MG63 (cell line): ENCODE measurements around the gene CNOT1. TPM values are rescaled to one million over a fixed set of nuclear protein-coding genes. Genes with fewer than 3 reads are reported as not detected.

ENCODE experiments used
- DNase-seq: peaks from one replicate; pipeline ENCODE4 v3.0.0-alpha.2; 2020
- H3K27me3 ChIP-seq: fragments of 250-450 bp; sonication (Bioruptor Pico); 2 replicates; pipeline ENCODE4 v1.5.1; 2020; ENCODE audit warnings: mild to moderate bottlenecking, moderate library complexity
- H3K36me3 ChIP-seq: fragments of 250-450 bp; sonication (Bioruptor Pico); 2 replicates; pipeline ENCODE4 v1.5.1; 2020; ENCODE audit warnings: mild to moderate bottlenecking, moderate library complexity
- H3K4me3 ChIP-seq: fragments of 250-450 bp; sonication (Bioruptor Pico); 2 replicates; pipeline ENCODE4 v1.5.1; 2020; ENCODE audit warnings: mild to moderate bottlenecking, moderate library complexity
- H3K9me3 ChIP-seq: fragments of 250-450 bp; sonication (Bioruptor Pico); 2 replicates; pipeline ENCODE4 v1.5.1; 2020; ENCODE audit warnings: mild to moderate bottlenecking, moderate library complexity
- total RNA-seq: library from RNA; depleted of rRNA; stranded (reverse); fragments of >200 nt; shearing (Covaris generic); gene quantifications from 2 replicates; pipeline ENCODE4 v1.2.3, GENCODE V29; 2014; ENCODE audit warnings: low replicate concordance

Gene CNOT1
- total RNA-seq, 1 experiment from 2014 or later = 232 TPM

DNA sequence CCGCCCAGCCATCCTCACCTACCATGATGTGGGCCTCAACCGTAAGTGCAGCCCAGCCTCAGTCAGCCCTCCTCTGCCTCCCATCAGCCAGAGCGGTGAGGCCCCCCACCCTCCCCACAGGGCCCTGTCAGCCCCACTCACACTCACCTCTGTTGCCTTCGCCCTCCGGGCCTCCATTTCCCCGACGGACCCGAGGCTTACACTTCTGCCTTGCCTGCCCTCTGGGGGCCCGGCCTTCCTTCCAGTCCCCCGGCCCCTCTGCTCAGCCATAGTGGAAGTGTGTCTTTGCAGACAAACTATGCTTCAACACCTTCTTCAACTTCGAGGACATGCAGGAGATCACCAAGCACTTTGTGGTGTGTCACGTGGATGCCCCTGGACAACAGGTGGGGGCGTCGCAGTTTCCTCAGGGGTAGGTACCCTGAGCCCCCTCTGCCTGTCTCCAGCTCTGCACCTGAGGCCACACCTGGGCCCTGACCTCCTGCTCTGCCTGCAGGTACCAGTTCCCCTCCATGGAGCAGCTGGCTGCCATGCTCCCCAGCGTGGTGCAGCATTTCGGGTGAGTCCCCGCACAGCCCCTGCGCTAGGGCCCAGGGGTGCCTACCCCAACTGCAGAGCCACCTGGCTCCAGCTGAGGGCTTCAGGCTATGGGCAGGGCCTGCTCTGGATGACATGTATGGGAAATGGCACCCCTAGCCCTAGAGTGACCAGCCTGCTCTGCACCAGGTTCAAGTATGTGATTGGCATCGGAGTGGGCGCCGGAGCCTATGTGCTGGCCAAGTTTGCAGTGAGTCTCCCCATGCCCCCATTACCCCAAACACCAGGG, 125.5 kb downstream of the CNOT1 start:
- H3K9me3 ChIP-seq = no peaks in the 10 kb centered on the region
- no peaks in the 10 kb centered on the region for H3K36me3 ChIP-seq
- H3K4me3 ChIP-seq = no peak overlapping the region
- DNase-seq = no peak
- no peaks in the 10 kb centered on the region for H3K27me3 ChIP-seq

GRCh38 chr16:58503166-58503862, 126.3 kb downstream of the CNOT1 start:
- no peaks in the 10 kb centered on the region for H3K27me3 ChIP-seq
- no peaks in the 10 kb centered on the region for H3K36me3 ChIP-seq
- DNase-seq = no peak
- no peaks in the 10 kb centered on the region for H3K9me3 ChIP-seq
- H3K4me3 ChIP-seq = no peak overlapping the region

- no peak overlapping the region for H3K4me3 ChIP-seq
- DNase-seq = no peak
- no peaks in the 10 kb centered on the region for H3K36me3 ChIP-seq
- no peaks in the 10 kb centered on the region for H3K9me3 ChIP-seq
- H3K27me3 ChIP-seq = no peaks in the 10 kb centered on the region
These were observed 127.3 kb downstream of the CNOT1 start for GRCh38 chr16:58502217-58502921.

DNA sequence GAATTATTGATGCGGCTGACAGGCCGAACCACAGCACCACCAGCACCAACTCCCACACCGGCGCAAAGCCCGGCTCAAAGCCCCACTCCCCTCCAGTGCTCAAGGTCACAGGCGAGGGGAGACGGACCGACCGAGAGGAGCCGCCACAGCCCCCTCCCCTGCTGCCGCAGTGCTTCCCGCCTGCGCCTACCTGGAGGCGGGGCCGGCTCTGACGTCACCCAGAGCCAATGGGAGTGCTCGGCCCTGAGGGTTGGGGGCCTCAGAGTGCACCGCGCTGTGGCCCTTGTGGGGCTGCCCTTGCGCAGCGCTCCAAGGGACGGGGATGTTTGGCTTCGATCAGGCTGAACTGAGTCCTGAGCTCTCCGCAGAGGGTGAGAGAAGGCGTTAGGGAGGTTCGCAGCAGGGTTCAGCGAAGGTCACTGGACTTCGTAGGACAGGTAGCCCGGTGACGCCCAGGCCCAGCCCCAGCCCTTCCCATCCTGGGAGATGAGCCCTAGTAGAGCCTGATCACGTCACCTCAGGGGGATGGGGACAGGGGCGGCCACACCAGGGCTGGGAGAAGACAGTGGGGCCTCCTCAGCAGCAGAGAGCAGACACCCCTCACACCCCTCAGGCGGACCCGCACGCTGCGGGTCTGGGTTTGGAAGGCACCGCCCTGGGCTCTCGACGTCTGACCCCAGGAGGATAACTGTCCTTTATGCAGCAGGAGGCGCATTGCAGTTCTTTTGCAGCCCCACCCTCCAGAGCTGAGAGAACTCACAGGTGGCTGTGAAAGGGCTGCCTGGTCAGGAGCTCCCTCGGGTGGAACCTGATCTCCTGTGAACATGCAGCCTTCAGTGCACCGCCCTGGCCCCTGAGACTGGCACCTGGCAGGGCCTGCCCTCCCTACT, 128.1 kb downstream of the CNOT1 start:
- DNase-seq = no peak
- Histone ChIP-seq H3K27me3 (no peaks in the 10 kb centered on the region), H3K4me3 (no peak overlapping the region), H3K36me3 (no peaks in the 10 kb centered on the region), H3K9me3 (no peaks in the 10 kb centered on the region)

GRCh38 chr16:58500430-58501241, 129.0 kb downstream of the CNOT1 start:
- no peaks in the 10 kb centered on the region for H3K36me3 ChIP-seq
- H3K27me3 ChIP-seq = no peaks in the 10 kb centered on the region
- DNase-seq = no peak
- no peaks in the 10 kb centered on the region for H3K9me3 ChIP-seq
- peak overlapping the region; percentile 14 for H3K4me3 ChIP-seq

DNA sequence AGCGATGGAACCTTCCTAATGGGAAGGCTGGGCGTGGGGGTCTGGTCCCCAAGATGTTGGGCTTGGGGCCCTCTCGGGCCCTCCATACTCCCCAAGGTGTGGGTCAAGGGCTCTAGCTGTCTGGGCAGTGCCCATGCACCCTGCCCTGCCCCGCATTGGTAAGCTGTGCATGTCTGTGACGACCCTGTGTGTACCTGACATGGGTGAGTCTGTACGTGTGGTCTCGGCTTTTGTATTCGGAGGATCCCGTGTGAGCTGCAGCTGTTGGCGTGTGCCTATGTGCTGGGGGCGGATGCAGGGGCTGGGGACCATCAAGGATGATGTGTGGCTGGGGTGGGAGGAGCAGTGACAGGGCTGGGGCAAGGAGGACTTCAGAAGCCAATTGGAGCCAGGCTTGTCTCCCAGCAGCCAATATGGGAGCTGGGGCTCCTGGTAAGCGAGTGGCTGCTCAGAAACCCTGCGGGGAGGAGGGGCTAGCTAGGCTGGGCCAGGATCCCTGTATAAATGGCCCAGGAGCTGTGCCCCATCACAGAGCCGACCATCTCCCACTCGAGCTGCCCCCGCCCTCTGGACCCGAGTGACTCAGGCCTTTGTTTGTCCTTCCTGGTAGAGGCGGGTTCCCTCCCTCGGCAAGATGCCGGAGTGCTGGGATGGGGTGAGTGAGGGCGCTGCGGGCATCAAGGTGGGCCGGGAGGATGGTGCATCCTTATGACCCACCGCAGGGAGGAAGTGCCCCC, 129.8 kb downstream of the CNOT1 start, which contains the start of gene NDRG4:
NDRG4 (plus strand) TSS at position 529 of the 737 bp plus-strand sequence; CDS start at position 635, 106 bp downstream.
- Histone ChIP-seq H3K9me3 (no peaks in the 10 kb centered on the region), H3K4me3 (peak within 1 kb of the TSS; percentile 14), H3K36me3 (no peaks in the 10 kb centered on the region), H3K27me3 (no peaks in the 10 kb centered on the region)
- peak; percentile 83 for DNase-seq

DNA sequence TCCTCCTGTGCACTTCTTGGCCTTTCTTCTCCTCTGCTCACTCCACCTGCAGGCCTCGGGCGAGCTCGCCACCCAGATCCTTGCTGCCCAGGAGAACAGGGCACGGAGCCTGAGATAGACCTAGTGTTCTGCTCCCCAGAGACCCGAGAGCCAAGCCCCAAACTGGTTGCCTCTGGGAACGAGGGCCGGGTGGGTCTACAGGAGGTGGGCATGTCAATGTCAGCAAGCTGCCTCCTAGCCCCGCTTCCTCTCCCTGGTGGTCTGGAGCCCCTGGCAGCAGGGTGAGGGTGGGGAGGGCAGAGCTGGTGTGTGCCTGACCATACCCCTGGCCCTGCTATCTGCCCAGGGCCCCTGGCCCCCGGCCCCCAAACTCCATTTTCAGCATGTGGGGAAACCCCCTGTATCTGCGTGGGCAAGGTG, 130.5 kb downstream of the CNOT1 start:
- Histone ChIP-seq H3K9me3 (no peaks in the 10 kb centered on the region), H3K36me3 (no peaks in the 10 kb centered on the region), H3K4me3 (no peak overlapping the region), H3K27me3 (no peaks in the 10 kb centered on the region)
- no peak for DNase-seq

DNA sequence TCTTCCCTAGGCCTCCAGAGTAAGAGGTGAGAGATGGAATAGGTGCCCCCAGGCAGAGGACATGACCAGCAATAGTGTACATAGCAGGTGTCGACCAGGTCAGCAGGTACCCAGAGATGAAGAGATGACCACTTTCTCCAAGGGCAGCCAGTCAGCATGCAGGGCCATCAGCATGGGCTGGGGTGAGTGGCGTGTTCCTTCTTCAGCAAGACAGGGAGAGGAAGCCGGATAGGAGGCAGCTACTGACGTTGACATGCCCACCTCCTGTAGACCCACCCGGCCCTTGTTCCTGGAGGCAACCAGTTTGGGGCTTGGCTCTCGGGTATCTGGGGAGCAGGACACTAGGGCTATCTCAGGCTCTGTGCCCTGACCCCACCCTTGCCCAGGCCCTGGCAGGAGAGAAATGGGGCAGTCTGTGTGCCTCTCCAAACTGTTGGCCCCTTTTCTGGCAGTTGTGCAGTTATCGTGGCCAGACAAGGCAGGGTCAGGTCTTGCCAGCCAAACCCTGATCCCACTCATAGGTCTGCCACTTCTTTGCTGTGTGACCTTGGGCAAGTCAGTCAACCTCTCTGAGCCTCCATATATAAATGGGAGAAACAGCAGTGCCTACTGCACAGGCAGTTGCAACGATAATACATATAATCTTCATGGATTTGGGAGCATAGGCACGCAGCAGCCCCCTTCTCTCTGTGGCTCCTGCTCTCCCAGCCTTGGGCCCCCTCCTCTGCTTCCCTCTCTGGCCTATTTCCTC, 131.1 kb downstream of the CNOT1 start:
- Histone ChIP-seq H3K9me3 (no peaks in the 10 kb centered on the region), H3K36me3 (no peaks in the 10 kb centered on the region), H3K4me3 (no peak overlapping the region), H3K27me3 (no peaks in the 10 kb centered on the region)
- no peak for DNase-seq

DNA sequence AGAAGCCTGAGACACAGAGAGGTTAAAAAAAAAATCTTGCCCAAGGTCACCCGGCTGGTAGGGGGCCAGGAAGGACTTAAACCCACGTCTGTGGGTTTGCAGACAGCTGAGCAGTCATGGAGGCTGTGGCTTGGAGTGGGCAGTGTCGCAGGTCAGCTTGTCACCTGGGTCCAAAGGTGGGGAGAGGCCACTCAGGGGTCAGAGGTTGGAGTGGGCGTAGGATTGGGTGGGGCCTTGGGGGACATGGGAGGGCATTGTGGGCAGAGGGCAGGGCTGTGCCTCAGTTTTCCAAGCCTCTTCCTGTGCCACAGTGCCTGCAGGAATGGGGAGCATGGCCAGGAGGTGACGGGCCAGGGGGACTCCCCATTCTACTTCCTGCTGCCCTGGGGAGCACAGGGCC, 131.7 kb downstream of the CNOT1 start:
- H3K9me3 ChIP-seq = no peaks in the 10 kb centered on the region
- H3K27me3 ChIP-seq = no peaks in the 10 kb centered on the region
- H3K4me3 ChIP-seq = no peak overlapping the region
- no peak for DNase-seq
- H3K36me3 ChIP-seq = no peaks in the 10 kb centered on the region

DNA sequence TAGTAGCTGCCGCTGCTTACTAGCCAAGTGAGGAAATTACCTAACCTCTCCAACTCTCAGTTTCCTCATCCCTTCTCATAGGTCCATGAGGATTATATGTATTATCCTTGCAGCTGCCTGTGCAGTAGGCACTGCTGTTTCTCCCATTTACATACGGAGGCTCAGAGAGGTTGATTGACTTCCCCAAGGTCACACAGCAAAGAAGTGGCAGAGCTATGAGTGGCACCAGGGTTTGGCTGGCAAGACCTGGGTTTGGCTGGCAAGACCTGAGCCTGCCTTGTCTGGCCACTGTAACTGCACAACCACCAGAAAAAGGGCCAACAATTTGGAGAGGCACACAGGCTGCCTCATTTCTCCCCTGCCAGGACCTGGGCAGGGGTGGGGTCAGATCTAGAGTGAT, 132.2 kb downstream of the CNOT1 start:
- no peaks in the 10 kb centered on the region for H3K36me3 ChIP-seq
- H3K27me3 ChIP-seq = no peaks in the 10 kb centered on the region
- no peaks in the 10 kb centered on the region for H3K9me3 ChIP-seq
- no peak for DNase-seq
- H3K4me3 ChIP-seq = no peak overlapping the region

DNA sequence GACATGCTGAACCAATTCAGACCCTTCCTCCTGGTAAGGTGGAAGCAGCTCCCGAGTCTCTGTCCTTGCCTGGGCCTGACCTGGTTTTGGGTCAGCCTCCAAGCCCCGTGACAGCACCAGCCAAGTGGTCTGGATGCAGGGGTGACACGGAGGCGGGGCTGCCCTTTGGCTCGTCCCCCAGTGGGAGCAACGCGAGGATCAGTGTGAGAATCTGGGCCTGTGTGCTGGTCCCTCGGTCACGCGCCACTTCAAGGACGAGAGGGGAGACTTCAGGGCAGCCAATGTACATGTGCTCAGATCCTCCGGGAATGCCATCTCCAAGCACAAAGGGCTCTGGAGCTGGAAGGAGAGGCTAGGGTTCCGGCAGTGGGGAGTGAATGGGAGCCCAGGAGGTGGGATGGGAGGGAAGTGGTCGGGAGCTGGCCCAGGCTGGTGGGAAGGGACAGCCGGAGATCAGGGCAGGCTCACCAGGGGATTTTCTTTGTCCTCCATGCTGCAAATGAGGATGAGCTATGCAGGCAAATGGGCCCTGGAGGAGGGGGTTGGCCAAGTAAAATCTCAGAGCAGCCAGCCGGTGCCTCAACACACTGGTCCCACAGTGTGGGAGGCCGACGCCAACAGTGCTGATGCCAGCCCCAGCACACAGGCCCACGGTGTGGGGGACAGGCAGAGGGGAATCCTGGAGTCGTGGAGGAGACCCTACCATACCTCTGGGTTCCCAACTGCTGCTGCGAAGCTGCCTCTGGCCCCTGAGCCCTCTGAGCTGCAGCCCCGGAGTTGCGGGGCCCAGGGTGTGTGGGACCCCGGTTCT, 133.9 kb downstream of the CNOT1 start:
- Histone ChIP-seq H3K4me3 (no peak overlapping the region), H3K9me3 (no peaks in the 10 kb centered on the region), H3K36me3 (no peaks in the 10 kb centered on the region), H3K27me3 (no peaks in the 10 kb centered on the region)
- DNase-seq = no peak

DNA sequence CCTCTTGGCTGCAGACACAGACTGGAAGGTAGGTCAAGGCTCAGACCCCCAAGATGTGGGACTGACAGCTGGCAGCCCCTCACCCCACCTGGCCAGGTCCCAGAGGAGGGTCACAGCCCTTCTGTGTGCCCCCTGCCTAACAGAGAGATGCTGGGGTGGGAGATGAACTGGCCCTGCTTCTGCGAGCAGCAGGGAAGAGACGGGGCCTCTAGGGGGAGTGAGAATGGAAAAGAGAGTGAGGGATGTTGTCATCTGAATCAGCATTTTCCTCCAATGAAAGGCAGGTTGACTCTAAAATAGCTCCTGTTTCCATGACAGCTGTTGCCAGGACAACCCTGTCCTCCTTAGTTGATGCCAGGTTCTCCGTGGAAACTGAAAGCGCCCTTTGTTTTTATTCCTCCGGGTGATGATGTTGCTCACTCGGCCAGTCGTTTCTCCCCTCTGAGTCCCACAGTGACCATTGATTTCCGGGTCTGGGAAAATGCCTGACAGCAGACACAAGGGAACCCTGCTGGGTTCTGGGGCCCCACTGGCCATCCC, 134.6 kb downstream of the CNOT1 start:
- no peak overlapping the region for H3K4me3 ChIP-seq
- H3K36me3 ChIP-seq = no peaks in the 10 kb centered on the region
- no peaks in the 10 kb centered on the region for H3K27me3 ChIP-seq
- H3K9me3 ChIP-seq = no peaks in the 10 kb centered on the region
- peak; percentile 77 for DNase-seq

DNA sequence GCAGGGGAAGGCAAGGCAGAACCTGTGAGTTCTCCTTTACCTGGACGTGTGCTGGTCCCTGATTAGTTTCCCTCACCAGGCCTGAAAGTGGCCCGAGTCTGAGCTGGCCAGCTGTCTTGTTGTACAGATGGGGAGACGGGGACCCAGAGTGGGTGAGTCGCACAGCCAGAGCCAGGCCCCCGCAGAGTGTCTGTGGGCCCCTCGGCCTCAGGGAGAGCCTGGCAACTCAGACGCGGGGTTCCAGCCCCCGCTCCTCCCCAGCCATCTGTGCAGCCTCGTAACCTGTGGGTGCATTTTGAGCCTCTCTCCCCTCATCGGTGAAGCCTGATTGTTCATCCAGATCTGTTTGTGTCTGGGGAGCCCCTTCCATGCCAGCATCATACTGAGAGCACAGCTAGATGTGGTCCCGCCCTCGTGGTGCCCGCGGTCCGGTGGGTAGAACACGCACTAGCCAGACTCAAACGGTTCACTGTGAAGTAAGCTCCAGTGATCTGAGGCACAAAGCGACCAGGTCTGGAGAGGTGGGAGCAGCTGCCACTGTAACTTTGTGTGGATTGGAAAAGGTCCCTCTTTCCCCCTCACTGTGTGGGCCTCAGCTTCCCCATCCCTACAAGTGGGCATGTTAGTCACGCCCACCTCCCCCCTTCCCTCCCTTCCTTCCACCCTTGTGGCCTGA, 135.7 kb downstream of the CNOT1 start:
- no peaks in the 10 kb centered on the region for H3K36me3 ChIP-seq
- no peak for DNase-seq
- no peaks in the 10 kb centered on the region for H3K9me3 ChIP-seq
- H3K27me3 ChIP-seq = no peaks in the 10 kb centered on the region
- H3K4me3 ChIP-seq = no peak overlapping the region
